Measurements from ENCODE around the gene TMEM209.

Gene TMEM209

DNA sequence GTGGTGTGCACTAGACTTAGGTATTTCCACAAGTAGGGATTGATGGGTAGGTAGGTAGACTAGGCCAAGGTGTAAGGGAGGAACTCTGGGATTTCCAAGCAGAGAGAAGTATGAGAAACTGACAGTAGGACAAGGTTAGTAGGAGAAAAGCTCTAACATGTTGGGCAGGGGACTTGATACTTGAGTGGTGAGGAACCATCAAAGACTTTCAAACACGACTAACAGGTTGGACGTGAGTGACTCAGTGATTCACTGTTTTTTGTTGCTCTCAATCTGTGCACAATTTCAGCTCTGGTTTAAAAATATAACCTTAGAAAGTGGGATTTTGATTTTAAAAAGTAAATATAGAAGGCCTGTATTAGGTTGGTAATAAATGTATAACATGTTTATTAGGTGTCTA is 90.4 kb downstream of the TMEM209 start:
- TF ChIP-seq, protein P1, sequence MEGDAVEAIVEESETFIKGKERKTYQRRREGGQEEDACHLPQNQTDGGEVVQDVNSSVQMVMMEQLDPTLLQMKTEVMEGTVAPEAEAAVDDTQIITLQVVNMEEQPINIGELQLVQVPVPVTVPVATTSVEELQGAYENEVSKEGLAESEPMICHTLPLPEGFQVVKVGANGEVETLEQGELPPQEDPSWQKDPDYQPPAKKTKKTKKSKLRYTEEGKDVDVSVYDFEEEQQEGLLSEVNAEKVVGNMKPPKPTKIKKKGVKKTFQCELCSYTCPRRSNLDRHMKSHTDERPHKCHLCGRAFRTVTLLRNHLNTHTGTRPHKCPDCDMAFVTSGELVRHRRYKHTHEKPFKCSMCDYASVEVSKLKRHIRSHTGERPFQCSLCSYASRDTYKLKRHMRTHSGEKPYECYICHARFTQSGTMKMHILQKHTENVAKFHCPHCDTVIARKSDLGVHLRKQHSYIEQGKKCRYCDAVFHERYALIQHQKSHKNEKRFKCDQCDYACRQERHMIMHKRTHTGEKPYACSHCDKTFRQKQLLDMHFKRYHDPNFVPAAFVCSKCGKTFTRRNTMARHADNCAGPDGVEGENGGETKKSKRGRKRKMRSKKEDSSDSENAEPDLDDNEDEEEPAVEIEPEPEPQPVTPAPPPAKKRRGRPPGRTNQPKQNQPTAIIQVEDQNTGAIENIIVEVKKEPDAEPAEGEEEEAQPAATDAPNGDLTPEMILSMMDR (conservative IDR thresholded peaks at IDR 0.05; ENCODE audit: low read length): no peak
- TF ChIP-seq EZH2phosphoT487 (IDR thresholded peaks at IDR 0.05; ENCODE audit: borderline replicate concordance): no peak
- no peak overlapping the region for H3K4me2 ChIP-seq (ENCODE audit: low read depth, low read length, poor library complexity, severe bottlenecking)
- H3K9me2 ChIP-seq (replicated peaks; ENCODE audit: low read depth, low read length): no peaks in the 10 kb centered on the region
- H3K79me2 ChIP-seq (ENCODE audit: insufficient read depth, low read length): no peaks in the 10 kb centered on the region
- no peaks in the 10 kb centered on the region for H3K36me3 ChIP-seq (ENCODE audit: insufficient read depth, low read length)
- H3K4me3 ChIP-seq (ENCODE audit: low read length, poor library complexity, severe bottlenecking): no peak overlapping the region
- H3K9me3 ChIP-seq (ENCODE audit: insufficient read depth, low read depth, low read length): no peaks in the 10 kb centered on the region
- no peaks in the 10 kb centered on the region for H4K20me1 ChIP-seq (ENCODE audit: insufficient read depth, low read length, poor library complexity, severe bottlenecking)
- H3K27me3 ChIP-seq (ENCODE audit: insufficient read depth, low read length, poor library complexity, severe bottlenecking): no peaks in the 10 kb centered on the region
- H2AFZ ChIP-seq (ENCODE audit: low read length): no peak overlapping the region
- no peaks in the 10 kb centered on the region for H3K4me1 ChIP-seq (ENCODE audit: insufficient read depth, low read length, poor library complexity, severe bottlenecking)
- H3K9ac ChIP-seq (ENCODE audit: low read depth, low read length, poor library complexity, severe bottlenecking): no peak overlapping the region
- no peaks in the 10 kb centered on the region for H3F3A ChIP-seq (ENCODE audit: low read depth)
